SU-DHL-6 (cell line): ENCODE results near the gene NLGN2.

Experiments used
- EZH2phosphoT487 ChIP-seq: fragments of 200-600 bp; sonication (generic), shearing (Covaris generic); conservative IDR thresholded peaks from 2 replicates; pipeline ENCODE4 v1.6.1; 2018; ENCODE audit warnings: mild to moderate bottlenecking, antibody characterized with exemption, low read length, moderate library complexity, mixed read lengths
- TF ChIP-seq, protein P1 (sequence below): fragments of 200-600 bp; sonication (generic); IDR thresholded peaks from one replicate; pipeline ENCODE4 v1.5.1; 2017; ENCODE audit warnings: antibody characterized with exemption, mild to moderate bottlenecking, low read length, moderate library complexity; ENCODE audit not compliant: insufficient read depth, poor library complexity, severe bottlenecking

DNA sequence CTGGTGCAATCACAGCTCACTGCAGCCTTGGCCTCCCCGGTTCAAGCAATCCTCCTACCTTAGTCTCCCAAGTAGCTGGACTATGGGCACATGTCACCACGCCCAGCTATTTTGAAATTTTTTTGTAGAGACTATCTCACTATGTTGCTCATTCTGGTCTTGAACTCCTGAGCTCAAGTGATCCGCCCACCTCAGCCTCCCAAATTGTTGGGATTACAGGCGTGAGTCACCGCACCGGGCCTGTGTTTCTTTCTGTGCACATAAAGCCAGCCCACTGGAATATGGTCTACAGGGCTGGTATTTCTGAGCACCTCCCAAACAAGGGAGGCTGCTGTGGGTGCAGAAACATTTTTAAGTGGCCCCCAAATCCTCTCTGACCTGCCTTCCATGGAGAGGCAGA, 44.3 kb upstream of the NLGN2 start:
- TF ChIP-seq, protein P1, sequence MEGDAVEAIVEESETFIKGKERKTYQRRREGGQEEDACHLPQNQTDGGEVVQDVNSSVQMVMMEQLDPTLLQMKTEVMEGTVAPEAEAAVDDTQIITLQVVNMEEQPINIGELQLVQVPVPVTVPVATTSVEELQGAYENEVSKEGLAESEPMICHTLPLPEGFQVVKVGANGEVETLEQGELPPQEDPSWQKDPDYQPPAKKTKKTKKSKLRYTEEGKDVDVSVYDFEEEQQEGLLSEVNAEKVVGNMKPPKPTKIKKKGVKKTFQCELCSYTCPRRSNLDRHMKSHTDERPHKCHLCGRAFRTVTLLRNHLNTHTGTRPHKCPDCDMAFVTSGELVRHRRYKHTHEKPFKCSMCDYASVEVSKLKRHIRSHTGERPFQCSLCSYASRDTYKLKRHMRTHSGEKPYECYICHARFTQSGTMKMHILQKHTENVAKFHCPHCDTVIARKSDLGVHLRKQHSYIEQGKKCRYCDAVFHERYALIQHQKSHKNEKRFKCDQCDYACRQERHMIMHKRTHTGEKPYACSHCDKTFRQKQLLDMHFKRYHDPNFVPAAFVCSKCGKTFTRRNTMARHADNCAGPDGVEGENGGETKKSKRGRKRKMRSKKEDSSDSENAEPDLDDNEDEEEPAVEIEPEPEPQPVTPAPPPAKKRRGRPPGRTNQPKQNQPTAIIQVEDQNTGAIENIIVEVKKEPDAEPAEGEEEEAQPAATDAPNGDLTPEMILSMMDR: no peak
- TF ChIP-seq EZH2phosphoT487: no peak
